HEK293 (cell line): ENCODE measurements around the gene BCL11B.

Experiments
- AEBP2 ChIP-seq: fragments of 450-650 bp; formaldehyde crosslinking; IDR thresholded peaks from 2 replicates; pipeline ENCODE4 v1.5.1; 2016; ENCODE audit warnings: missing biosample characterization, missing genetic modification characterization, borderline replicate concordance
- BCL11A ChIP-seq: fragments of 450-650 bp; formaldehyde crosslinking; IDR thresholded peaks from 2 replicates; pipeline ENCODE4 v1.5.1; 2016; ENCODE audit warnings: low read depth, missing biosample characterization, missing genetic modification characterization
- GFI1B ChIP-seq: fragments of 450-650 bp; formaldehyde crosslinking; IDR thresholded peaks from 2 replicates; pipeline ENCODE4 v1.5.1; 2016; ENCODE audit warnings: missing biosample characterization, missing genetic modification characterization
- KLF1 ChIP-seq: fragments of 450-650 bp; formaldehyde crosslinking; IDR thresholded peaks from 2 replicates; pipeline ENCODE4 v1.5.1; 2016; ENCODE audit warnings: missing biosample characterization, missing genetic modification characterization
- KLF8 ChIP-seq: fragments of 450-650 bp; formaldehyde crosslinking; IDR thresholded peaks from 2 replicates; pipeline ENCODE4 v1.5.1; 2016; ENCODE audit warnings: missing biosample characterization, missing genetic modification characterization
- KLF9 ChIP-seq: fragments of 450-650 bp; formaldehyde crosslinking; IDR thresholded peaks from 2 replicates; pipeline ENCODE4 v1.5.1; 2016; ENCODE audit warnings: missing biosample characterization, missing genetic modification characterization, low read depth
- PRDM1 ChIP-seq: fragments of 450-650 bp; formaldehyde crosslinking; IDR thresholded peaks from 2 replicates; pipeline ENCODE4; 2016; ENCODE audit warnings: missing biosample characterization, missing genetic modification characterization
- TCF7L2 ChIP-seq: IDR thresholded peaks from 2 replicates; pipeline ENCODE4 v1.6.1; 2011; ENCODE audit warnings: low read depth, mild to moderate bottlenecking, inconsistent platforms, low read length, moderate library complexity, borderline replicate concordance
- ZBTB26 ChIP-seq: fragments of 450-650 bp; formaldehyde crosslinking; optimal IDR thresholded peaks from 2 replicates; pipeline ENCODE3; 2016; ENCODE audit warnings: missing biosample characterization, mild to moderate bottlenecking, missing genetic modification characterization
- ZBTB48 ChIP-seq: fragments of 450-650 bp; formaldehyde crosslinking; IDR thresholded peaks from 2 replicates; pipeline ENCODE4 v1.5.1; 2016; ENCODE audit warnings: missing biosample characterization, missing genetic modification characterization
- ZFP41 ChIP-seq: fragments of 450-650 bp; formaldehyde crosslinking; IDR thresholded peaks from 2 replicates; pipeline ENCODE4 v1.5.1; 2016; ENCODE audit warnings: missing biosample characterization, missing genetic modification characterization, borderline replicate concordance
- ZFP69B ChIP-seq: fragments of 450-650 bp; formaldehyde crosslinking; IDR thresholded peaks from 2 replicates; pipeline ENCODE4 v1.5.1; 2016; ENCODE audit warnings: missing biosample characterization, missing genetic modification characterization
- ZNF114 ChIP-seq: fragments of 450-650 bp; formaldehyde crosslinking; IDR thresholded peaks from 2 replicates; pipeline ENCODE4 v1.5.0; 2017; ENCODE audit warnings: missing biosample characterization, missing genetic modification characterization
- ZNF2 ChIP-seq: fragments of 450-650 bp; formaldehyde crosslinking; IDR thresholded peaks from 2 replicates; pipeline ENCODE4 v1.5.1; 2016; ENCODE audit warnings: missing biosample characterization, missing genetic modification characterization
- ZNF341 ChIP-seq: fragments of 450-650 bp; formaldehyde crosslinking; IDR thresholded peaks from 2 replicates; pipeline ENCODE4; 2016; ENCODE audit warnings: low read depth, missing biosample characterization, missing genetic modification characterization
- ZNF423 ChIP-seq: fragments of 450-650 bp; formaldehyde crosslinking; IDR thresholded peaks from 2 replicates; pipeline ENCODE4 v1.5.1; 2016; ENCODE audit warnings: missing biosample characterization, missing genetic modification characterization
- ZNF514 ChIP-seq: fragments of 450-650 bp; formaldehyde crosslinking; IDR thresholded peaks from 2 replicates; pipeline ENCODE4 v1.5.1; 2016; ENCODE audit warnings: missing biosample characterization, missing genetic modification characterization
- ZNF529 ChIP-seq: fragments of 450-650 bp; formaldehyde crosslinking; IDR thresholded peaks from 2 replicates; pipeline ENCODE4 v1.5.1; 2017; ENCODE audit warnings: missing genetic modification characterization, missing biosample characterization; ENCODE audit not compliant: insufficient replicate concordance
- ZNF549 ChIP-seq: fragments of 450-650 bp; IDR thresholded peaks from 2 replicates; pipeline ENCODE4 v1.5.1; 2018; ENCODE audit warnings: missing biosample characterization, missing genetic modification characterization, mild to moderate bottlenecking, inconsistent platforms, moderate library complexity
- ZNF600 ChIP-seq: fragments of 450-650 bp; formaldehyde crosslinking; IDR thresholded peaks from 2 replicates; pipeline ENCODE4 v1.5.1; 2016; ENCODE audit warnings: missing biosample characterization, missing genetic modification characterization
- ZNF654 ChIP-seq: fragments of 450-650 bp; formaldehyde crosslinking; IDR thresholded peaks from 2 replicates; pipeline ENCODE4 v1.5.1; 2016; ENCODE audit warnings: low read depth, missing biosample characterization, missing genetic modification characterization
- ZNF791 ChIP-seq: fragments of 450-650 bp; formaldehyde crosslinking; IDR thresholded peaks from 2 replicates; pipeline ENCODE4 v1.5.1; 2016; ENCODE audit warnings: missing biosample characterization, missing genetic modification characterization
- ZNF830 ChIP-seq: fragments of 450-650 bp; IDR thresholded peaks from 2 replicates; pipeline ENCODE4 v1.5.0; 2018; ENCODE audit warnings: missing biosample characterization, missing genetic modification characterization, low read depth, mild to moderate bottlenecking, moderate library complexity
- ZSCAN16 ChIP-seq: fragments of 450-650 bp; formaldehyde crosslinking; IDR thresholded peaks from 2 replicates; pipeline ENCODE4 v1.5.1; 2016; ENCODE audit warnings: missing biosample characterization, missing genetic modification characterization
- ZXDB ChIP-seq: fragments of 450-650 bp; formaldehyde crosslinking; IDR thresholded peaks from 2 replicates; pipeline ENCODE4 v1.5.1; 2016; ENCODE audit warnings: missing biosample characterization, missing genetic modification characterization
- TF ChIP-seq, protein P1 (sequence below): fragments of 450-650 bp; formaldehyde crosslinking; IDR thresholded peaks from 2 replicates; pipeline ENCODE4 v1.5.1; 2016; ENCODE audit warnings: missing biosample characterization, missing genetic modification characterization
- TF ChIP-seq, protein P2 (sequence below): fragments of 450-650 bp; formaldehyde crosslinking; IDR thresholded peaks from 2 replicates; pipeline ENCODE4 v1.5.1; 2016; ENCODE audit warnings: missing biosample characterization, missing genetic modification characterization
- TF ChIP-seq, protein P3 (sequence below): fragments of 450-650 bp; formaldehyde crosslinking; IDR thresholded peaks from 2 replicates; pipeline ENCODE4 v1.5.1; 2016; ENCODE audit warnings: missing biosample characterization, missing genetic modification characterization
- TF ChIP-seq, protein P4 (sequence below): fragments of 450-650 bp; formaldehyde crosslinking; IDR thresholded peaks from 2 replicates; pipeline ENCODE4 v1.5.1; 2016; ENCODE audit warnings: missing biosample characterization, missing genetic modification characterization
- TF ChIP-seq, protein P5 (sequence below): fragments of 450-650 bp; formaldehyde crosslinking; IDR thresholded peaks from 2 replicates; pipeline ENCODE4 v1.5.1; 2017; ENCODE audit warnings: missing biosample characterization, mild to moderate bottlenecking, missing genetic modification characterization, moderate library complexity

The BCL11B gene

DNA sequence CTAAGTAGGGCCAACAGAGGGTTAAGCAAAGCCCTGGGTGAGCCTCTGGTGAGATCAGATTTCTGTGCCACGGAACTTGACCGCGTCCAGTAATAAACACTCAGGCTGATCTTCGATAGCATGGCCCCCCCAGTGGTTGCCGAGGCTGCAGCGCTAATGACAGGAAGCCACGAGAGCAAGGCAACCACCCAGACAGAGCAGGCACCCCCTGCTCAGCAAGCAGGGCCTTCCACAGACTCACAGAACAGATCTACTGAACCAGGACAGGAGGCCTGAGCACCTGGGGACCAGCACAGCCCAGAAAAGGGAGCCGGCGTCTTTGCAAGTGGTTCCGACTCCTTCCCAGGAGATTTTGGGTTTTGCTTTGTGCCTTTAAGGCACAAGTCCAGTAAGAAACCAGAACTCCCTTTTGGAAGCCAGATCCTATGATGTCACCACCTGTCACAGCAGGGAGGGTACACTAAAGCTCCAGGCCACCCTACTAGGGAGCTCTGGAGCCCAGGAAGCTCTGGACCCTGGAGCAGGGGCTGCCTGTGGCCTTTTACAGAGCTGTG, 42.3 kb downstream of the BCL11B start (continued):
- TF ChIP-seq, protein P1, sequence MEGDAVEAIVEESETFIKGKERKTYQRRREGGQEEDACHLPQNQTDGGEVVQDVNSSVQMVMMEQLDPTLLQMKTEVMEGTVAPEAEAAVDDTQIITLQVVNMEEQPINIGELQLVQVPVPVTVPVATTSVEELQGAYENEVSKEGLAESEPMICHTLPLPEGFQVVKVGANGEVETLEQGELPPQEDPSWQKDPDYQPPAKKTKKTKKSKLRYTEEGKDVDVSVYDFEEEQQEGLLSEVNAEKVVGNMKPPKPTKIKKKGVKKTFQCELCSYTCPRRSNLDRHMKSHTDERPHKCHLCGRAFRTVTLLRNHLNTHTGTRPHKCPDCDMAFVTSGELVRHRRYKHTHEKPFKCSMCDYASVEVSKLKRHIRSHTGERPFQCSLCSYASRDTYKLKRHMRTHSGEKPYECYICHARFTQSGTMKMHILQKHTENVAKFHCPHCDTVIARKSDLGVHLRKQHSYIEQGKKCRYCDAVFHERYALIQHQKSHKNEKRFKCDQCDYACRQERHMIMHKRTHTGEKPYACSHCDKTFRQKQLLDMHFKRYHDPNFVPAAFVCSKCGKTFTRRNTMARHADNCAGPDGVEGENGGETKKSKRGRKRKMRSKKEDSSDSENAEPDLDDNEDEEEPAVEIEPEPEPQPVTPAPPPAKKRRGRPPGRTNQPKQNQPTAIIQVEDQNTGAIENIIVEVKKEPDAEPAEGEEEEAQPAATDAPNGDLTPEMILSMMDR (tag by site-specific recombination): peak; percentile 56; the same call in 1 of the 2 replicates
- no peak for TF ChIP-seq BCL11A (tag by site-specific recombination)
- peak; percentile 48 for TF ChIP-seq ZXDB (tag by site-specific recombination)
- no peak; the same call in 1 of the 2 replicates for TF ChIP-seq ZNF2 (tag by site-specific recombination)
- TF ChIP-seq ZFP41 (tag by site-specific recombination): no peak
- no peak for TF ChIP-seq KLF1 (tag by site-specific recombination)
- no peak for TF ChIP-seq ZSCAN16 (tag by site-specific recombination)
- no peak for TF ChIP-seq ZNF830 (tag by site-specific recombination)
- TF ChIP-seq, protein P2, sequence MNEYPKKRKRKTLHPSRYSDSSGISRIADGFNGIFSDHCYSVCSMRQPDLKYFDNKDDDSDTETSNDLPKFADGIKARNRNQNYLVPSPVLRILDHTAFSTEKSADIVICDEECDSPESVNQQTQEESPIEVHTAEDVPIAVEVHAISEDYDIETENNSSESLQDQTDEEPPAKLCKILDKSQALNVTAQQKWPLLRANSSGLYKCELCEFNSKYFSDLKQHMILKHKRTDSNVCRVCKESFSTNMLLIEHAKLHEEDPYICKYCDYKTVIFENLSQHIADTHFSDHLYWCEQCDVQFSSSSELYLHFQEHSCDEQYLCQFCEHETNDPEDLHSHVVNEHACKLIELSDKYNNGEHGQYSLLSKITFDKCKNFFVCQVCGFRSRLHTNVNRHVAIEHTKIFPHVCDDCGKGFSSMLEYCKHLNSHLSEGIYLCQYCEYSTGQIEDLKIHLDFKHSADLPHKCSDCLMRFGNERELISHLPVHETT (tag by site-specific recombination): 0 out of 2 replicates have a peak, but pooled peaks have one; percentile 47
- no peak for TF ChIP-seq ZNF791 (tag by site-specific recombination)
- no peak for TF ChIP-seq ZNF654 (tag by site-specific recombination)
- TF ChIP-seq, protein P3, sequence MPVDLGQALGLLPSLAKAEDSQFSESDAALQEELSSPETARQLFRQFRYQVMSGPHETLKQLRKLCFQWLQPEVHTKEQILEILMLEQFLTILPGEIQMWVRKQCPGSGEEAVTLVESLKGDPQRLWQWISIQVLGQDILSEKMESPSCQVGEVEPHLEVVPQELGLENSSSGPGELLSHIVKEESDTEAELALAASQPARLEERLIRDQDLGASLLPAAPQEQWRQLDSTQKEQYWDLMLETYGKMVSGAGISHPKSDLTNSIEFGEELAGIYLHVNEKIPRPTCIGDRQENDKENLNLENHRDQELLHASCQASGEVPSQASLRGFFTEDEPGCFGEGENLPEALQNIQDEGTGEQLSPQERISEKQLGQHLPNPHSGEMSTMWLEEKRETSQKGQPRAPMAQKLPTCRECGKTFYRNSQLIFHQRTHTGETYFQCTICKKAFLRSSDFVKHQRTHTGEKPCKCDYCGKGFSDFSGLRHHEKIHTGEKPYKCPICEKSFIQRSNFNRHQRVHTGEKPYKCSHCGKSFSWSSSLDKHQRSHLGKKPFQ: no peak
- TF ChIP-seq TCF7L2: no peak
- no peak for TF ChIP-seq GFI1B
- TF ChIP-seq, protein P4, sequence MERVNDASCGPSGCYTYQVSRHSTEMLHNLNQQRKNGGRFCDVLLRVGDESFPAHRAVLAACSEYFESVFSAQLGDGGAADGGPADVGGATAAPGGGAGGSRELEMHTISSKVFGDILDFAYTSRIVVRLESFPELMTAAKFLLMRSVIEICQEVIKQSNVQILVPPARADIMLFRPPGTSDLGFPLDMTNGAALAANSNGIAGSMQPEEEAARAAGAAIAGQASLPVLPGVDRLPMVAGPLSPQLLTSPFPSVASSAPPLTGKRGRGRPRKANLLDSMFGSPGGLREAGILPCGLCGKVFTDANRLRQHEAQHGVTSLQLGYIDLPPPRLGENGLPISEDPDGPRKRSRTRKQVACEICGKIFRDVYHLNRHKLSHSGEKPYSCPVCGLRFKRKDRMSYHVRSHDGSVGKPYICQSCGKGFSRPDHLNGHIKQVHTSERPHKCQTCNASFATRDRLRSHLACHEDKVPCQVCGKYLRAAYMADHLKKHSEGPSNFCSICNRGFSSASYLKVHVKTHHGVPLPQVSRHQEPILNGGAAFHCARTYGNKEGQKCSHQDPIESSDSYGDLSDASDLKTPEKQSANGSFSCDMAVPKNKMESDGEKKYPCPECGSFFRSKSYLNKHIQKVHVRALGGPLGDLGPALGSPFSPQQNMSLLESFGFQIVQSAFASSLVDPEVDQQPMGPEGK (tag by site-specific recombination): peak; percentile 86
- TF ChIP-seq, protein P5, sequence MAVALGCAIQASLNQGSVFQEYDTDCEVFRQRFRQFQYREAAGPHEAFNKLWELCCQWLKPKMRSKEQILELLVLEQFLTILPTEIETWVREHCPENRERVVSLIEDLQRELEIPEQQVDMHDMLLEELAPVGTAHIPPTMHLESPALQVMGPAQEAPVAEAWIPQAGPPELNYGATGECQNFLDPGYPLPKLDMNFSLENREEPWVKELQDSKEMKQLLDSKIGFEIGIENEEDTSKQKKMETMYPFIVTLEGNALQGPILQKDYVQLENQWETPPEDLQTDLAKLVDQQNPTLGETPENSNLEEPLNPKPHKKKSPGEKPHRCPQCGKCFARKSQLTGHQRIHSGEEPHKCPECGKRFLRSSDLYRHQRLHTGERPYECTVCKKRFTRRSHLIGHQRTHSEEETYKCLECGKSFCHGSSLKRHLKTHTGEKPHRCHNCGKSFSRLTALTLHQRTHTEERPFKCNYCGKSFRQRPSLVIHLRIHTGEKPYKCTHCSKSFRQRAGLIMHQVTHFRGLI: no peak
- peak; percentile 57; the same call in 1 of the 2 replicates for TF ChIP-seq ZBTB48
- TF ChIP-seq ZNF529 (tag by site-specific recombination): no peak
- TF ChIP-seq ZFP69B: no peak
- TF ChIP-seq ZNF341: peak; percentile 83
- TF ChIP-seq ZNF423: peak; percentile 70
- TF ChIP-seq AEBP2 (tag by site-specific recombination): no peak
- TF ChIP-seq KLF9 (tag by site-specific recombination): no peak
- no peak for TF ChIP-seq ZNF549 (tag by site-specific recombination)
- no peak for TF ChIP-seq ZNF514 (tag by site-specific recombination)
- TF ChIP-seq PRDM1: no peak
- peak; percentile 92 for TF ChIP-seq ZNF600
- no peak for TF ChIP-seq ZBTB26 (tag by site-specific recombination)
- TF ChIP-seq ZNF114 (tag by site-specific recombination): no peak
- TF ChIP-seq KLF8 (tag by site-specific recombination): no peak
